GM21825 (cell line): ENCODE results near the gene MRPL2.

Experiments used
- ATAC-seq: cut with Tn5 transposase; IDR thresholded peaks from one replicate; pipeline ENCODE4 v1.9.1; 2021; ENCODE audit warnings: mild to moderate bottlenecking, moderate library complexity; ENCODE audit not compliant: unreplicated experiment

Gene MRPL2

DNA sequence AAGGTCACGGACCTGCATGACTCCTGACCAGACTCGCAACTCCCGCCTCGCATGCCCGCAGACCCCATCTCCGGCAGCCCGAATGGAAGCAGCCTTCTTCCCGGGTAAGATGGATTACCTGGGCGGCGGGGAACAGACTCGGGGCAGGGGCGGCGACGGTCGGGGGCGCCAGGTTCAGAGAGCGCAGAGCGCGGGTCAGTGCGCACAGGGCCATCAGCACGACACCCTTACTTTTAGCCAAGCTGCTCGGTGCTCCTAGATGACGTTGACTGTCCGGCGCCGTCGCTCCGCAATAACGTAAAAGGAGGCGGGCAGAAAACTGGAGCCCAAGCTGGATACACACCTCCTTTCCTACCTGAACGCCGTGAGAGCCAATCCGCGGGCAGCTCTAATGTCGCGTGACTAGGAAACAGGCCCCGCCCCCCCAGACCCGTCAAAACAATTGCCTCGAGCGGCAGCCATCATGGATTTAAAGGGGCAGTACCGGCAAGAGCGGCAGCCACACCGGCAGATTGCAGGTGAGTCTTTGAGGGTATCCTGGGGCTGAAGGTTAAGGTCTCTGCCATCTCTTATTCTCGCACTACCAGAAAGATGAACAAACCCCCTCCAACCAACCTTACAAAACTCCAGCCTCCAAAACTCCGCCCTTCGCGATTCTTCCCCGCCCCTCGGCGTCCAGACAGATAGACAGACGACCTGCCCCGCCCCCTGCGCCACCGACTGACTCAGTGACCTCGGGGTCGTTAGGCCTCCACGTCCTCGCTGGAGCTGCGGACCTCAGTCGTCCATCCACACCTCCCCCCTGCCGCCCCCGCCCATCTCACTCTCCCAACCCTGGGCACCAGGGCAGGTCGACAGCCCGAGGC, at the start of gene MRPL2, which contains the start of gene KLC4:
MRPL2 (minus strand) TSS at position 267 of the 866 bp plus-strand sequence; CDS start at position 214, 53 bp downstream.
KLC4 (plus strand) TSS at position 464 of the 866 bp plus-strand sequence. CDS start 1,705 bp downstream, outside the sequence.
- ATAC-seq, result peak; percentile 78

DNA sequence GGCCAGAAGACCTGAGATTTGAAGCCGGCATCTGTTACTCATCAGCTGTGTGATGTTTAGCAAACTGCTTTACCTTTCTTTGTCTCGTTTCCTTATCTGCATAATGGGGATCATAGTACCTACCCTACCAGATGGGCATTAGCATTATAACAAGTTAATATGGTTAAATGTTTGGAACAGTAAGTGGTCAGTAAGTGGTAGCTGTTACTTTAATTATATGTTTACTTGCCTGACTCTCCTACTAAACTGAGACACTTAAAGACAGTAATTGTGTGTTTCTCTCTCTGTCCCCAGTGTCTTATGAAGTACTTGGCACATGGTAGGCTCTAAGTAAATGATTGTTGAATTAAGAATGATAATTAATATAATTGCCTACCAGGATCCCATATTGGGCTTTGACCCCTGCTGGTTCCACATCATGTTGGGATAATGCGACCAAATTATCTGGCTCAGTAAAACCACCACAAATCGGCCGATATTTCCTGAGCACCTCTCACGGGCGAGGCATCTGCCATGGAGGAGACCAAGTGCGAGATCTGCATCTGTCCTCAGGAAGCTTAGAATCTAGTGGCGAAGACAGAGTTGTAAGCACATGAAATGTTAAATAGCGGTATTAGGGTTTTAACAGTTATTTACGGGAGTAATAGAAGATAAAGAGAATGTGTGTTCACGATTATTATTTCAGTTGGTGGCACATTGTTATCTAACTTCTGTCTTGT, 48.3 kb upstream of the MRPL2 start:
- ATAC-seq, result no peak

DNA sequence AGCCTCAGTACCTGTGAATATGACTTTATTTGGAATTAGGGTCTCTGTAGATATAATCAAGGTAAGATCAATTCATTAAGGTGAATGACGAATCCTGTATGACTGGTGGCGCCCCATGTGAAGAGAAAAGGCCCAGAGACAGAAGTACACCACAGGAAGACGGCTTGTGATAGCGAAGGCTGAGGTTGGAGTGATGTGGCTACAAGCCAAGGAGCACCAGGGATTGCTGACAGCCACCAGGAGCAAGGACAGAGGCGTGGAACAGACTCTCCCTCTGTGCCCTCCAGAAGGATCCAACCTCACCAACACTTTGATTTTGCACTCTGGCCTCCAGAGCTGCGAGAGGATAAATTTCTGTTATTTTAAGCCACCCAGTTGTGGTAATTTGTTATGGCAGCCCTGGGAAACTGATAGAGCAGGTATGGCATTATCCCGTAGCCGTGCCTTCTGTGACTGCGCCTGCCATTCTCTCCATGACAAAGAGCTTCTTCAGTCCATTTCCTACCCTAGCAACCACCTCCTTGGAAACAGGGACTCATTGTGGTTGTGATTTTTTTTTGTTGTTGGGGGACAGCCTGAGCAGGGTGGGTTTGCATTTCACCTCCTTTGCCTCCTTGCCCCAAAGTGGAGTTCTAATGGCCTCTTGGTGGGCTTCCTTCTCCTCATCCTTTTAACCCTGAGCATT, 46.4 kb upstream of the MRPL2 start:
- no peak for ATAC-seq

DNA sequence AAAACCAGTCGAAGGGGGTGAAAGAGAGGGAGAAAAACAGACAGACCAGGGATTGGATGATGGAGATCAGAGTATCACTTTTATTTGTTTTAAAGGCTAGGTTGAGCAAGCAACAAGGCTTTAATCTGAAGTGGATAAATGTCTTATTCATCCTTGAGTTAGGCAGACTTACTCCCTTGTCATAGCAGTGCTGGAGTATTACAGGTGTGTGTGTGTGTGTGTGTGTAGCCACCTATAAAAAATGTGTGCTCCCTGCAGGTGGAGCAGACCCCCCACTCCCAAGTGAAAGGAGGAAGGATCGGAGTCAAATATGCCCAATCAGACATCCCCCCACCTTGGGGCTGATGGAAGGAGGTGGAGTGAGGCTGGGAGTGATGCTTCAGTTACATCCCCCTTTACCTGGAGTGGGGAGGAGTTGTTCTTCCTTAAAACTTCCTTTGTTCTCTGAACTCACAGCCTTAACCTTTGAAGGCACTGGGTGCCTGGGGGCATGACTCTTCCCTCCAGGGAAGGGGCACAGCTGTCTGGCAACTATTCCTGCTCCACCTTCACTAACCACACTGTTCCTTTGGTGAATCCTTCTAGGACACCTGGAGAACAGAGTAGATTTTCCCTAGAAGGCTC, 44.1 kb upstream of the MRPL2 start:
- no peak for ATAC-seq

DNA sequence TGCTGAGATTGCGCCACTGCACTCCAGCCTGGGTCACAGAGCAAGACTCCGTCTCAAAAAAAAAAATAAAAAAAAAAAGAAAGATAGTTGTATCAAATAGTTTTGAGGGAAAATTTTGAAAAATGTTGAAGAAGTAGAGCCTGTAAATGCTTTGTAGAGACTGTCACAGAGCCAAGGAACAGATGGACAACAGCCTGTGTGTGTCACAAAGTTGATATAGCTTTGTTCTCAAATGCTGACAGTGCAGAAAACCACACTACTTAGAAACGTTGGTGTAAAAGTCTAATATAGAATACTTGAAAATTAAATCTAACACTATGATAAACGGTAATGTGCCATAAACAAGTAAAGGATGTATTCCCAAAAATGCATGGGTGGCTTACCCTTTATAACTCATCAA, 42.3 kb upstream of the MRPL2 start:
- ATAC-seq, result no peak

- no peak for ATAC-seq
Observed at GRCh38 chr6:43097502-43097901, 38.3 kb upstream of the MRPL2 start.

DNA sequence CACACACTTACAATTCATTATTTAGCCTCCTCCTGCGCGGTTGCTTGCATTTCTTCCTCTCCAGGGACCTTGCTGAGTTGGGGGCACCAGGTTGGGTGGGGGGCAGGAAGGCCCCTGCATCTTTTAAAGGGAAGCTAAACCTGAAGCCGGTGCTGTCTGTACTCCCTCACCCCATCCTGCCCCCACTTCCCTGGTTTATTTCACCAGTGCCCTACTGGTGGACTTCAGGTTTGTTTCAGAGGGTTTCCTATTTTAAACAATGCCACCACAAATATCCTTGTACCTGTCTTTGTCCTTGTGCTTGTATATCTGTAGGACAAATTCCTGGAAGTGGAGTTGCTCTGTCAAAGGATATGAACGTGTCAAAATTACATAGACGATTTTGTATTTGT, 37.9 kb upstream of the MRPL2 start:
- no peak for ATAC-seq

- ATAC-seq, result no peak
Observed at GRCh38 chr6:43096451-43097097, 37.3 kb upstream of the MRPL2 start.

- ATAC-seq, result no peak
Observed at GRCh38 chr6:43095939-43096338, 36.7 kb upstream of the MRPL2 start.

GRCh38 chr6:43093436-43094289, 34.4 kb upstream of the MRPL2 start:
- ATAC-seq, result no peak

- no peak for ATAC-seq
Observed at GRCh38 chr6:43092635-43093034, 33.4 kb upstream of the MRPL2 start.

- no peak for ATAC-seq
Observed at GRCh38 chr6:43091436-43091991, 32.3 kb upstream of the MRPL2 start.

DNA sequence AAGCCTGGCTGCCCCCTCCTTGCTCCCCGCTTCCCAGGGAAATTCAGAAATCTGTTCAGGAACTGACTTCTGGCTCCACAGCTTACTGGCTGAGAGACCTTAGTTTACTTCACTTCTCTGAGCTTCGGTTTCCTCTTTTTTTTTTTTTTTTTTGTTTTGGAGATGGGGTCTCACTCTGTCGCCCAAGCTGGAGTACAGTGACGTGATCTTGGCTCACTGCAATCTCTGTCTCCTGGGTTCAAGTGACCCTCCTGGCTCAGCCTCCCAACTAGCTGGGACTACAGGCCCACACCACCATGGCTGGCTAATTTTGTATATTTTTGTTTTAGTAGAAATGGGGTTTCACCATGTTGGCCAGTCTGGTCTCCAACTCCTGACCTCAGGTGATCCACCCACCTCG, 31.8 kb upstream of the MRPL2 start:
- ATAC-seq, result no peak

DNA sequence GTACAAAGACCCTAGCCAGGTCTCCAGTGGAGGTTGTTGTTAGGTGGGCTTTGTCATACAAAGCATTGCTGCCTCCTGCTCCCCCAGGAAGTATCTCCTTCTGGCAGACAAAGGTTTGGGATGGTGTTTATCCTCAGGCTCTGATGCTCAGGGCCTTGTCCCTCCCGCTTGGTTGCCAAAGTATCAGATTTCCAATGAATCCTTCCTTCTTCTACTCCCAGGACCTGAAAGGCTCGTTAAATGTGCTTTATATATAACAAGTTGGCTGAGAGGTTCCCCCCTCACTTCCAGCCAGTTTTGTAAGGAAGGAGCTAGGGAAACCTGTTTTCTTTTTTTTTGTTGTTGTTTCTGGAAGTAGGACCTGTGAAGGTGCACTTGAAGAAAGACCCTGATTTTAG, 31.3 kb upstream of the MRPL2 start:
- ATAC-seq, result no peak

DNA sequence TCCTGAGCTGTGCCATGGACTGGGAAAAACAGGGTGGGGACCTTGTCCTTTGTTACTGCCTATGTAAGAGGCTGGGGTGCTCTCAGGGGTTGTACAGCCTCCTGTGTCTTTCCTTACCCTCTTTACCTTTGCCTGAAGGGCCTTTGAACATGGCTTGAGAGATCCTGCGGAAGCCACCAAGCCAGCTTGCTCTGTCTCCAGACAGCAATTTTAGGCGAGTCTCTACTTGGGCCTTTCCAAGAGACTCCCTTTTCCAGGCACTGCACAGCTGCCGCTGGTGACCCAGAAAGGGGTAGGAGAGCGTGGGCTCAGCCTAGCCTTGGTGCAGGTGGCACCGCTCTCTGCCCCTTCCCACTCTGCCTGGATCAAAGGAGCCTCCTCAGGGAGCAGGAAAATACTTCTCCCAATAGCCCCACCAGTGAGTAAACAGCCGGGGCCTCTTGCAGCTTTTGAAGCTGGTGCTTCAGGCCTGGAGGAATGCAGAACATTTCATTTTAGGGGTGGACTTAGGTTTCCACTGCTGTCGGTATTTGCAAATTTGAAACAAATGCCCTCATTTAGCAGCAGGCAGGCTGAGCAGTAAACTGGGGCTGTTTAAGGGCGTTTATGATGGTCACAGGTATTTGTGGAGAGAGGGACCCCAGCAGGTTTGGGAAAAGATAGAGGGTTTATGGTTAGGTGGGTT, 30.8 kb upstream of the MRPL2 start:
- no peak for ATAC-seq

DNA sequence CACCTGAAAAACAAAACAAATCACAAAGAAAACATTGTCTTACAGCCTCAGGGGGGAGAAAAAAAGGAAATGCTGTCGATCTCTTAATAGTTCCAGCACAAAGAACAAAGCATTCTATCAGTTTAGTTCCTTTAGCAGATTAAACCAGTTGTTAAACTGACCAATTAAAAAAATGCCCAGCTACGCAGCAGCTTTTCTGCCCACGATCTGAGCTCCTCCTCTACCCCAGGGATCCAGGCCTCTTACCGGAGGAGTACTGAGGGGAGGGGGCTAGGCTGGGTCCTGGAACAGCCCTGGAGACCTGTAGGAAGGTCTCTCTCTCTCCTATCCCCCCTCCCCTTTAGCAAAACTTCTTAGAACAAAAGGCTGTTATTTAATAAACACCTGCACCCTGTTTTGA, 30.2 kb upstream of the MRPL2 start:
- no peak for ATAC-seq

GRCh38 chr6:43088654-43089056, 29.4 kb upstream of the MRPL2 start:
- no peak for ATAC-seq

- no peak for ATAC-seq
Observed at GRCh38 chr6:43086022-43086658, 26.9 kb upstream of the MRPL2 start.
